Astrocyte of the spinal cord (primary cell): Measurements from ENCODE around the gene TENM3.

Source experiments
- DNase-seq: peaks from one replicate; pipeline ENCODE4 v3.0.0; 2011; ENCODE audit warnings: low read depth, low spot score
- H3K4me3 ChIP-seq: 2 replicates; pipeline ENCODE4 v1.5.1; 2011; ENCODE audit warnings: low read depth, mild to moderate bottlenecking, low read length, moderate library complexity
- in situ Hi-C: cut with HindIII; loops from 2 replicates; pipeline ENCODE4 v1.10.0; 2017; ENCODE audit warnings: low sequenced_read_pairs
- TF ChIP-seq, protein P1 (sequence below): IDR thresholded peaks from 2 replicates; pipeline ENCODE4 v1.5.1; 2012; ENCODE audit warnings: low read depth, mild to moderate bottlenecking, low read length, inconsistent platforms

Gene TENM3

DNA sequence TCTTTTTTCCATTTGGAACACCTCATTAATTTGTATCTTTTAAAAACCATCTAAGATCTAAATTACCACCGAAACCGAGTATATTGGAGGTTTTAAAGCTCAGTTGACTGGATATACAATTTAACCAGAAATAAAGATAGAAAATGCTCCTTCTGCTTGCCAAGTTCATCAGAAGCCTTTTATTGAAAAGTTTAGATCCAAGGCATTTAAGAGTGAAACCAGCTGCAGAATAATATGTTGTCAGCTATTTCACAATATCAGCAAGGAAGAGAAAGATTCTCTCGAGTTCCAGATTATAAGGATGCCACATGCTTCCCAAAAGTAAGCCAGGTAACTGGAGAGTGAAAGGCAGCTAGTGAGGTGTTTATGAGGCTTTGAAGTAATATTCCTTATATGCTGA, 456.6 kb downstream of the TENM3 start:
- no peak for DNase-seq
- in situ Hi-C loops = no loop called here
- no peak overlapping the region for H3K4me3 ChIP-seq
- TF ChIP-seq, protein P1, sequence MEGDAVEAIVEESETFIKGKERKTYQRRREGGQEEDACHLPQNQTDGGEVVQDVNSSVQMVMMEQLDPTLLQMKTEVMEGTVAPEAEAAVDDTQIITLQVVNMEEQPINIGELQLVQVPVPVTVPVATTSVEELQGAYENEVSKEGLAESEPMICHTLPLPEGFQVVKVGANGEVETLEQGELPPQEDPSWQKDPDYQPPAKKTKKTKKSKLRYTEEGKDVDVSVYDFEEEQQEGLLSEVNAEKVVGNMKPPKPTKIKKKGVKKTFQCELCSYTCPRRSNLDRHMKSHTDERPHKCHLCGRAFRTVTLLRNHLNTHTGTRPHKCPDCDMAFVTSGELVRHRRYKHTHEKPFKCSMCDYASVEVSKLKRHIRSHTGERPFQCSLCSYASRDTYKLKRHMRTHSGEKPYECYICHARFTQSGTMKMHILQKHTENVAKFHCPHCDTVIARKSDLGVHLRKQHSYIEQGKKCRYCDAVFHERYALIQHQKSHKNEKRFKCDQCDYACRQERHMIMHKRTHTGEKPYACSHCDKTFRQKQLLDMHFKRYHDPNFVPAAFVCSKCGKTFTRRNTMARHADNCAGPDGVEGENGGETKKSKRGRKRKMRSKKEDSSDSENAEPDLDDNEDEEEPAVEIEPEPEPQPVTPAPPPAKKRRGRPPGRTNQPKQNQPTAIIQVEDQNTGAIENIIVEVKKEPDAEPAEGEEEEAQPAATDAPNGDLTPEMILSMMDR = no peak

DNA sequence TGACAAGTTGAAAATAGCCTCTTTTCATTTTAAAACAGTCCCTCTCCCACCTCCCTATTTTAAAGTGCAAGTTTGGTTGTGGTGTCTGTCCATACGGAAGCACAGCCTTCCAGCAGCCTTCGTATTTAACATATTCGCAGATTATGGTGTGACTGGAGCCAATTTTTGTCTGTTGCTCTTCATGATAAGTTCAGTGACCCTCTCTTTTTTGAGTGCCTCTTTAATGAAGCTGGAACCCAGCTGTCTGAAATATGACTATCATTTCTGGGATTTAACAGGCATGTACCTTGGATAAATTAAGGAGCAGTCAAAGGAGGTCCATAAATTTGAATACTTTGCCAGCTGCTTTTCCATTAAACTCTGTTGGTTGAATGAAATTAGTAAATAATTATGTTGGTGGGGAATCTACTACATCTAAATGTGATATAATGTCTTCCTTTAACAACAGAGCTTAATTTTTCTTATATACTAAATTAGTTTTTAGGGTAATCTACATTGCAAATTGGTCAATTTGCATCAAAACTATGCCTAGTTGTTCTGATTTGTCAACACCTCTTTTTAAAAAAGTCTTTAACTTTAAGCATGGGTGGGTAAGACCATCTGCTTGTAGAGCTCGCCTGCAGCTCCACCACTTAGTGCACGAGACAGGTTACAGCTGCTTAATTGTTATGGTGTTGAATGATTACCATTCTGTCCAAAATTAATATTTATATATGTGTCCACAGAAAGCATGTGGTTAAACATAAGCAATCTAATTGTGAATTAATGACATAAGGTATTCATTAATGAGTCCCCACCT, 457.4 kb downstream of the TENM3 start:
- TF ChIP-seq, protein P1 = no peak
- DNase-seq = no peak
- in situ Hi-C loops = no loop called here
- H3K4me3 ChIP-seq = no peak overlapping the region

DNA sequence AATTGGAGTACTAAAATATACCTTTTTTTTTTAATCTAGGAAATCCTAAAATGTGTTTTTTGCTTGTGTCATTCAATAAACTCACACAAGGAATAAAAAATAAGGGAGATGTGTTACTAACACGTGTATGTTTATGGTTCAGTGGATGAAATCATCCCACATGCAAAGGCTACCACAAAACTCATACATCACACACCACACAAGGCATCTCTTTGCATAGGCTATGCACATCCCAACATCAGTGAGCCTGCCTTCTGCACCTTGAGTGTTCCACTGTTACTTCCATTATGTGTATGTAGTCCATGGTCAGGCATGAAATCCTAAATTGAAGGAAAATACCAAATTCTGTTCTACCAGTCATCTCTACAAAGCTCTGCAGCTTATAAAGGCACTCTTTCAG, 460.9 kb downstream of the TENM3 start:
- TF ChIP-seq, protein P1 = no peak
- DNase-seq = no peak
- in situ Hi-C loops = no loop called here

DNA sequence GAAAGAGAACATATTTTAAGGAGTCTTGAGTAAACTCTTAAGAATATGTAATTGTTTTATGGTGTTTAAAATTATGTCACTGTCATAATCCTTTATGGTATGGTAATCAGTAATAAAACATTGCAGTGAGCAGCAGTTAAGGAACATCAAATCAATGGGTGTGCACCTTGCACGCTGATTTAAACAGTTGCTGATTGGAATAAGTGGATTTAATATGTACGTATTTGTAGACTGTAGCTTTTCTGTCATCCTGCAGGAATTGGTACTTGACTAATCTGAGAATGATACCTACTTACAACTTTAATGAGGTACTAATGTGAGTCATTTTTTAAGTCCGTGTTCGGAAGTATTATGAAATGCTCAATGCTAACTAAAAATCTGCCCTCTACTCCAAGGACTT, 461.7 kb downstream of the TENM3 start:
- DNase-seq = no peak
- TF ChIP-seq, protein P1 = no peak
- no peak overlapping the region for H3K4me3 ChIP-seq
- in situ Hi-C loops = no loop called here

More for the DNA sequence above, 460.9 kb downstream of the TENM3 start:
- H3K4me3 ChIP-seq = no peak overlapping the region

DNA sequence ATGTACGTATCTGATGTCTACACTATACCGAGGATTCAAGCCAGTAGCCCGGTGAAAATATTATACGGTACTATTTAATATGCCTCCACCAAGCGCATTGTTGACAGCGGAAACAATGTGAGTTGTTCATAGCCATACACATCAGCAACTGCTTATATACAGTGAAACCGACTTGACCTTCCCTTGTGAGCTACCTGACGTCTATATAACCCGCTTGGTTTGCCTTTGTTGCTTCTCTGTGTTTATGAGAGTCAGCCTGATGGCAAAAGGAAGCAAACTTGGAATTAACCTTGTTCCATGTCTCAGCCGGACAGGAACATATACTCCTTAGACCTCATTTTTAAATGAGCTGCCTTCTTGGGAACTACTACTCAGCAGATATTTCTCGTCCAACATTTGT, 462.2 kb downstream of the TENM3 start:
- TF ChIP-seq, protein P1 = no peak
- in situ Hi-C loops = no loop called here
- DNase-seq = no peak
- H3K4me3 ChIP-seq = no peak overlapping the region

DNA sequence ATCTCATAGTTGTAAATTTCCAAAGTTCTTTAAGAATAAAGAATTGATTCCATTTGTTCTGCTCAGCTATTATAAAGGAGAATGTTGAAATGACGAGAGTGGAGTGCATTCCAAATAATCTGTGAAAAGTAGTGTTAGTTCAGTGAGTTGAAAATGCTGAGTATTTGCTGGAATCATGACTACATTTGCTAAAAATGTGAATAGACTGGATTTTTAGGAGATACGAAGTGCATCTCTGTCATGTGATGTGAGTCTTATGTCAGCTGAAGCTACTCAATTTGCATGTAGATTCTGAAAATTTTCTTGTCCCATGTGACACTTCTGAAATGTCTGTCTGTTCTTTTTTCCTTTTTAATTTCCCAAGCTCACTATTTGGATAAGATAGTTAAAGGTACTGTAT, 468.0 kb downstream of the TENM3 start:
- in situ Hi-C loops = no loop called here
- no peak for DNase-seq
- TF ChIP-seq, protein P1 = no peak
- no peak overlapping the region for H3K4me3 ChIP-seq
